GM12891 (cell line): Measurements from ENCODE around the gene CERCAM.

ENCODE experiments used
- PAX5 ChIP-seq: IDR thresholded peaks from 2 replicates; pipeline ENCODE4 v1.6.1; 2011; ENCODE audit warnings: low read length, moderate library complexity, mild to moderate bottlenecking; ENCODE audit not compliant: insufficient read depth, severe bottlenecking
- POLR2A ChIP-seq: IDR thresholded peaks from 2 replicates; pipeline ENCODE4 v1.6.1; 2011; ENCODE audit warnings: low read depth, low read length, control low read depth
- POLR2AphosphoS5 ChIP-seq: IDR thresholded peaks from 2 replicates; pipeline ENCODE4 v1.6.1; 2011; ENCODE audit warnings: low read depth, low read length, control low read depth
- SPI1 ChIP-seq: IDR thresholded peaks from 2 replicates; pipeline ENCODE4 v1.6.1; 2011; ENCODE audit warnings: low read depth, low read length, control low read depth
- TAF1 ChIP-seq: IDR thresholded peaks from 2 replicates; pipeline ENCODE4 v1.6.1; 2011; ENCODE audit warnings: low read depth, low read length, control low read depth

DNA sequence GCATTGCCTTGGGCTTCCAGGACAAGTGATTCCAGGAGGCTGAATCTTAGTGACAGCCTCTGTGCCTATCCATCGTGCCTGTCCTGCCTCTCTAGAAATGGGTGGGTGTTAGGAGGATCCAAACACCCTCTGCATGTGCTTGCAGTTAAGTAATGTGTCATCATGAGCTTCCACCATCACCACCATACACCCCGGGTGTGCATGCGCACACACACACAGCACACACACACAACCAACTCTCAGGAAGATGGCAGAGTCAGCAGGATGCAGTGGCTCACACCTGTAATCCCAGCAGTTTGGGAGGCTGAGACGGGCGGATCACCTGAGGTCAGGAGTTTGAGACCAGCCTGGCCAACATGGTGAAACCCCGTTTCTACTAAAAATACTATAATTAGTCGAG, 22.8 kb upstream of the CERCAM start:
- TF ChIP-seq POLR2A = no peak
- TF ChIP-seq SPI1 = no peak
- no peak for TF ChIP-seq POLR2AphosphoS5
- no peak for TF ChIP-seq TAF1
- TF ChIP-seq PAX5 = no peak
